NCI-H1092 treated with DMSO at 0.1 percent for 48 hours (cell line): Measurements from ENCODE around the gene TRABD.
"Not testable (repeated sequence)": the region's sequence is repeated elsewhere in the genome, so short reads cannot be mapped to it uniquely, and the experiment has no call there.

Experiments
- DNase-seq: peaks from one replicate; lab custom pipeline; 2025; lab: John Stamatoyannopoulos, UW

The TRABD gene

GRCh38 chr22:50151571-50152537 is 33.9 kb upstream of the TRABD start:
- no peak for DNase-seq

DNA sequence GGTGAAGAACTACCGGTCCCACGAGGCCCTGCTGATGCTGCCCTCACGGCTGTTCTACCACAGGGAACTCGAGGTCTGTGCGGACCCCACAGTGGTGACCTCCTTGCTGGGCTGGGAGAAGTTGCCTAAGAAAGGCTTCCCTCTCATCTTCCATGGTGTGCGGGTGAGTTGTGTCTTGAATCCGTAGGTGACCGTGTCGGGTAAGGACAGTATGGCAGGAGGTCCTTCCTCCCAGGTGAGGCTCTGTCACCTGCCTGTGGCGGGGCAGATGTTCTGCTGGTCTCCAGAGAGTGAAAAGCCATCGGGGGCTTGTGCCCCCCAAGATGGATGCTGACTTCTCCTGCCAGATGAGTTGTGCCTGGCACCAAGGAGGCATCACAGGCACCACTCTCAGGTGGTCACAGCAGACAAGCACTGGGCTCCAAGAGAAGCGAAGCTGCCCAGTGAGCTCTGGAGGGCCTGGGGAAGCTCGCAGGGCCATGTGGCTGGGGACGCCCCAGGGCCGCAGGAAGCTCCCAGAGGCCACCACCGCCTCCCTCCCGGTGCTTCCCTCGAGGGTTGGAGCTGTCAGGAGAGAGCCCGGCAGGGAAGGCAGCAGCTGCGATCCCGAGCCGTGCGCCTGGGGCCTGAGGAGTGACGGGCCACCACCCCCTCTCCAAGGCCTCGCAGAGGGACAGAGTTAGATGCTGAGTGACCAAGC is 32.5 kb upstream of the TRABD start:
- DNase-seq = no peak

- DNase-seq = no peak
These were observed 32.0 kb upstream of the TRABD start for GRCh38 chr22:50153756-50154140.

- no peak for DNase-seq
These were observed 27.9 kb upstream of the TRABD start for GRCh38 chr22:50157709-50158375.

GRCh38 chr22:50160947-50161346 is 24.8 kb upstream of the TRABD start:
- DNase-seq = no peak

DNA sequence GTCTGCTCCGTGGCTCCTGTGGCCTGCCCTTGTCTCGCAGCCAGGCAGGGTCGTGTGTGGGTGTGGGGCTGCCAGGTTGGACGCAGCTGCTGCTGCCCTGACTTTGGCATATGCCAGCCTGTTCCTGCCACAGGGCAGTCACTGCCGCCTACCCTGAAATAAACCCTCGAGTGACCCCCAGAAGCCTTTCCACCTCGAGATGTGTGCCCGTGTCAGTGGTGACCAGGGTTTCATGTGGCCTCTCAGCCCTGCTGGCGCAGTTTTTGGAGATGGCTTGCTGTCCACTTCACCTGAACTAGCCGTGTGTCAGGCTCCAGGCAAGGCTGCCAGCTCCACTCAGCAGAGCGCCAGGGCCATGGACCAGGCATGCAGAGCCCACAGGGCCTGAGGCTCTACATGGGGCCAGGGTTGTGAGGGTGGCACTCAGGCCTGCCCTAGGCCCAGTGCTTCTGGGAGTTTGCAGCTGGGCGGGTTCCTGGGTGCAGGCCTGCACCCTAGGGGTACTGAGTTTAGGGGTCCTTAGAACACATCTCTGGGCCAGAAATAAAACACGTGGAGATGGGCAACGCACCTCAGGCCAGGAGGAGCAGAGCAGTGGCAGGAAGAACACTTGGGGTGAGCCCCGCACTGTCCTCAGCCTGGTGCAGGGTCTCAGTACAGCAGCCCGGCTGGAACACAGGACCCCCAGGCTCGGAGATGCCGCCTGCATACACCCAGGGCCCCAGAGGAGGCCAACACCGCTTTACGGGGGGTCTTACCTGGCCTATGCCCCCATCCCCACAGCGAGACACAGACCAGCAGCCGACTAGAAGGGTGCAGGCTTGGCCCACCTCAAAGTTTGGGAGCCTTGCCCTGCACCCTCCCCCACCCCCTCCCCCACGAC is 24.0 kb upstream of the TRABD start:
- no peak for DNase-seq

GRCh38 chr22:50162391-50162956 is 23.2 kb upstream of the TRABD start:
- DNase-seq = no peak

- no peak for DNase-seq
These were observed 20.1 kb upstream of the TRABD start for GRCh38 chr22:50165436-50166123.

- DNase-seq = no peak
These were observed 17.8 kb upstream of the TRABD start for GRCh38 chr22:50167689-50168489.

GRCh38 chr22:50168490-50169180 is 17.1 kb upstream of the TRABD start:
- DNase-seq = not testable (repeated sequence)

- no peak for DNase-seq
These were observed 16.4 kb upstream of the TRABD start for GRCh38 chr22:50169181-50169759.

DNA sequence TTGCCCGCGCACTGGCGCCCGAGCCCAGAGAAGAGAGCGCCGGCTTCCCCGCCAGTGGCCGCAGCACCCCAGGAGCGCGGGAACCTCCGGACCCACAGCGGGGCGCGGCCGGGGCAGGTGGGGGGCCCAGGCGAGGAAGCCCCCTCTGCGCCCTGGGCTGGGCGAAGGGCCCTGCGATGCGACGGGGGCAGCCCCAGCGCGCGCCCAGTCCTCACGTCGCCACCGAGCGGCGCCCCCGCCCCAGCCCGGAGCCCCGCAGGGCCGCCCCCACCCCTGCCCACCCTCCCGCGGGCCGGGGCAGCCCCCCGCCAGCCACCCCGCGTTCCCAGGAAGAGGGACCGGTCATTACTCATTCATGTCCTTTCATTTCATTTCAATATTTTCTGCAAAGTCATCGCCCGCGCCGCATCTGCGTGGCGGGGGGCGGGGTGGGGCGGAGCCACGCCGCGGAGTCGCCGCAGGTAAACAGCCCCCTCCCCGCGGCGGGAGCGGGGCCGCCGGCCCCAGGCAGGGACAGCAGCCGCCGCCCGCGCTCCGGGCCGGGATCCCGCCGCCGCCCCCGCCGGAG is 15.9 kb upstream of the TRABD start:
- DNase-seq = no peak

DNA sequence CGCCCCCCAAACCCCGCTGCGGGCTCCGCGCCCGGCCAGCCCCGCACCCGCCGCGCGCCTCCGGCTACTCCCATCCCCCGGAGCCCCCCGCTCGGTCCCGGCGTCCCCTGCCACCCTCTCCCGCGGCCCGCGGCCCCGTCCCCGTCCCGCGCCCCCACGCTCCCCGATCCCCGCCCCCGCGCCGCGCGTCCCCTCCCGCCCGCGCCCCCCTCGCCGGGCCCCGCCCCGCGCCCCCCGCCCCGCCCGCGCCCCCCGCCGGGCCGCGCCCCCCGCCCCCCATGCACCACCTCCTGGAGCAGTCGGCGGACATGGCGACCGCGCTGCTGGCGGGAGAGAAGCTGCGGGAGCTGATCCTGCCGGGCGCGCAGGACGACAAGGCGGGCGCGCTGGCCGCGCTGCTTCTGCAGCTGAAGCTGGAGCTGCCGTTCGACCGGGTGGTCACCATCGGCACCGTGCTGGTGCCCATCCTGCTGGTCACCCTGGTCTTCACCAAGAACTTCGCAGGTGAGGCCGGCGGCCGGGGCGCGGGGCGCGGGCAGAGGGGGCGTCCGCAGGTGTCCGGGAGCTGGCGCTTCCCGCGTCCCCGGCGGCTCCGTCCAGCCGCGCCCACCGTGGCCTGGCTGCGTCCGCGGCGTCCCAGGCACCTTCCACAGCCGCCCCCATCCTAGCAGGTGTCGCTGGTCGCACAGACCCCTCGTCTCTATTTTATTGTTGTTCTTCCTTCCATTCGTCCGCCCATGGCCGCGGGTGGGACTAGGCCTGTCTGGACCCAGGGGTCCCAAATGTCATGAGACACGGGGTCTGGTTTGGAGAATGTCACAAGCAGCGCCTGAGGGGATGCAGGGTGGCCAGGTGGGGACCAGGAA is 15.0 kb upstream of the TRABD start, which contains the start of gene PANX2:
TSS of gene PANX2 (plus strand) at position 279 of the 866 bp plus-strand sequence. CDS start at position 279, 0 bp downstream.
- no peak for DNase-seq

GRCh38 chr22:50171319-50171964 is 14.3 kb upstream of the TRABD start:
- DNase-seq = no peak

GRCh38 chr22:50171965-50172421 is 13.7 kb upstream of the TRABD start:
- DNase-seq = no peak

DNA sequence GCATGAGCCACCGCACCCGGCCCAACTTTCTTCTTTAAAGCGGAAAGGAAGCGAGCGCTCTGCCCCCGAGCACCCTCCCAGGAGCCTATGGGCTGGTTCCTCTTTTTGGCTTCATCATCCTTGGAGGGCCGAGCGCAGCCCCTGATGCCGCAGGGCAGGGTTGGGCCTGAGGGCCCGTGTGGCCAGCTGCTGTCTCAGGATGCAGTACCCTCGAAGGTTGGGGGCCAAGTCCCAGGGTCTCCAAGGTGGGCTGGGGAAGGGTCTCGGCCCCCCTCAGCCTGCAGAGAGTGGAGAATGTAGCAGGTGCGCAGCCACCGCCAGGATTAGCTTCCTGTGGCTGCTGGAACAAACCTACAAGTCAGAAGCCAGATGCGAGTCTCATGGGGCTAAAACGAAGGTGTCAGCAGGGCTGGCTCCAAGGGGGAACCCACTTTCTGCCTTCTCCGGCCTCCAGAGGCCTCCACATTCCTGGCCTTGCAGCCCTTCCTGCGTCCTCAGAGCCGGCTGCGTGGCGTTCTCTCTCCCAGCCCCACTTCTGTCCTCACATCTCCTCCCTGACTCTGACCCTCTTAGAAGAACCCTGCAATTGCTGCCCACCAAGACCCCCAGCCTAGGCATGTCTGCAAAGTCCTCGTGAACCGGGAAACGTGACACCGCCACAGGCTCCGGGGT is 12.3 kb upstream of the TRABD start:
- DNase-seq = no peak
